H1 (cell line): ENCODE measurements around the gene ZNF747. TPM values are rescaled to one million over a fixed set of nuclear protein-coding genes. Genes with fewer than 3 reads are reported as not detected.

Source experiments
- CTCF ChIA-PET: fragments of 300-600 bp; sonication (Branson Sonifier 250); formaldehyde crosslinking; loops from one replicate; lab custom pipeline; 2021; ENCODE audit not compliant: partially characterized antibody; lab: Charles Lee
- POLR2A ChIA-PET: fragments of 300-600 bp; sonication (Branson Sonifier 250); formaldehyde crosslinking; loops from one replicate; lab custom pipeline; 2021; ENCODE audit warnings: inconsistent platforms; ENCODE audit not compliant: partially characterized antibody; lab: Charles Lee
- DNase-seq, 2 experiments: peaks; one replicate each; pipeline versions ENCODE4 v3.0.0 to v3.0.0-alpha.2; 2010 to 2022; ENCODE audit warnings: low spot score in 2 of 2, low read depth in 1 of 2, mixed read lengths in 1 of 2
- FAIRE-seq: peaks from 2 replicates; lab custom pipeline; 2011; peaks lifted over from hg19 to GRCh38; lab: Jason Lieb, UNC
- H2AFZ ChIP-seq: 2 replicates; pipeline ENCODE4 v1.8.1; 2012; ENCODE audit warnings: low read length, inconsistent platforms
- H2AK5ac ChIP-seq: 2 replicates; pipeline ENCODE4 v1.6.1; 2013; ENCODE audit warnings: low read depth, low read length
- H2BK120ac ChIP-seq: replicated peaks from 2 replicates; pipeline ENCODE3; 2013; ENCODE audit warnings: low read depth, low read length, inconsistent platforms
- H2BK12ac ChIP-seq: 2 replicates; pipeline ENCODE4 v1.6.1; 2013; ENCODE audit warnings: low read depth, low read length
- H2BK15ac ChIP-seq: 2 replicates; pipeline ENCODE4 v1.6.1; 2013; ENCODE audit warnings: low read length
- H2BK20ac ChIP-seq: 2 replicates; pipeline ENCODE4 v1.6.1; 2013; ENCODE audit warnings: low read length
- H2BK5ac ChIP-seq: 2 replicates; pipeline ENCODE4 v1.6.1; 2013; ENCODE audit warnings: low read depth, low read length
- H3K14ac ChIP-seq: 2 replicates; pipeline ENCODE4 v1.6.1; 2013; ENCODE audit warnings: inconsistent platforms; ENCODE audit not compliant: insufficient read length
- H3K18ac ChIP-seq: 2 replicates; pipeline ENCODE4 v1.6.1; 2013; ENCODE audit warnings: low read length; ENCODE audit errors: extremely low read depth
- H3K23ac ChIP-seq: 2 replicates; pipeline ENCODE4 v1.6.1; 2013; ENCODE audit warnings: inconsistent platforms; ENCODE audit not compliant: insufficient read length
- H3K23me2 ChIP-seq: 2 replicates; pipeline ENCODE4 v1.6.1; 2013; ENCODE audit warnings: low read depth, low read length
- H3K27ac ChIP-seq: 2 replicates; pipeline ENCODE4 v1.6.1; 2011; ENCODE audit warnings: low read depth, low read length, inconsistent platforms
- H3K27me3 ChIP-seq, 4 experiments: replicated peaks in 1 of 4; 1 replicate in 1 of 4; 2 replicates in 3 of 4; pipeline versions ENCODE4 v1.6.1 to v1.8.1; 2011 to 2013; ENCODE audit warnings: low read length in 3 of 4, mild to moderate bottlenecking in 3 of 4, inconsistent platforms in 2 of 4, mixed read lengths in 2 of 4, moderate library complexity in 1 of 4; ENCODE audit not compliant: control insufficient read depth in 3 of 4, insufficient read depth in 3 of 4; ENCODE audit errors: extremely low read depth in 1 of 4
- H3K36me3 ChIP-seq, 4 experiments: 2 replicates each; pipeline versions ENCODE4 v1.6.1 to v1.8.1; 2011 to 2013; ENCODE audit warnings: mild to moderate bottlenecking in 4 of 4, low read length in 3 of 4, moderate library complexity in 2 of 4, control low read depth in 1 of 4, inconsistent platforms in 1 of 4; ENCODE audit not compliant: insufficient read depth in 4 of 4, control insufficient read depth in 2 of 4
- H3K4ac ChIP-seq: replicated peaks from 2 replicates; pipeline ENCODE3; 2013; ENCODE audit warnings: low read length, low read depth, mixed read lengths, inconsistent platforms; ENCODE audit not compliant: insufficient read length
- H3K4me1 ChIP-seq, 4 experiments: replicated peaks in 1 of 4; 1 replicate in 1 of 4; 2 replicates in 3 of 4; pipeline versions ENCODE4 v1.6.1 to v1.8.1; 2011 to 2013; ENCODE audit warnings: low read length in 3 of 4, inconsistent platforms in 2 of 4, mixed read lengths in 1 of 4; ENCODE audit not compliant: insufficient read depth in 4 of 4, control insufficient read depth in 3 of 4
- H3K4me2 ChIP-seq, 2 experiments: 2 replicates each; pipeline versions ENCODE4 v1.6.1 to v1.8.1; 2011 to 2013; ENCODE audit warnings: low read depth in 2 of 2, low read length in 2 of 2, control low read depth in 1 of 2, inconsistent platforms in 1 of 2, mild to moderate bottlenecking in 1 of 2; ENCODE audit not compliant: insufficient read depth in 1 of 2
- H3K4me3 ChIP-seq, 4 experiments: fragments of 200-600, 300-600 bp in 1 of 4; sonication (generic), shearing (Covaris generic), sonication (Bioruptor Twin) in 1 of 4; 2 replicates each; pipeline versions ENCODE4 v1.5.1 to v1.8.1; 2011 to 2016; ENCODE audit warnings: low read length in 4 of 4, low read depth in 3 of 4, control low read depth in 2 of 4, inconsistent platforms in 2 of 4, mild to moderate bottlenecking in 2 of 4, mixed read lengths in 1 of 4, moderate library complexity in 1 of 4; ENCODE audit not compliant: insufficient read depth in 2 of 4; ENCODE audit errors: extremely low read depth in 1 of 4
- H3K56ac ChIP-seq: replicated peaks from 2 replicates; pipeline ENCODE3; 2013; ENCODE audit warnings: low read depth, mild to moderate bottlenecking, mixed read lengths, low read length, inconsistent platforms; ENCODE audit not compliant: insufficient read length
- H3K79me1 ChIP-seq: 2 replicates; pipeline ENCODE4 v1.6.1; 2013; ENCODE audit warnings: low read depth, low read length, control low read depth
- H3K79me2 ChIP-seq, 2 experiments: 2 replicates each; pipeline versions ENCODE4 v1.6.1 to v1.8.1; 2012 to 2013; ENCODE audit warnings: low read length in 2 of 2, mild to moderate bottlenecking in 2 of 2, inconsistent platforms in 1 of 2; ENCODE audit not compliant: insufficient read depth in 2 of 2, control insufficient read depth in 1 of 2
- H3K9ac ChIP-seq, 4 experiments: replicated peaks in 1 of 4; 1 replicate in 1 of 4; 2 replicates in 3 of 4; pipeline versions ENCODE4 v1.6.1 to v1.8.1; 2011 to 2013; ENCODE audit warnings: low read depth in 3 of 4, low read length in 3 of 4, control low read depth in 2 of 4, mild to moderate bottlenecking in 2 of 4, moderate library complexity in 2 of 4, inconsistent platforms in 1 of 4; ENCODE audit errors: extremely low read depth in 1 of 4
- H3K9me3 ChIP-seq, 2 experiments: 2 replicates each; pipeline versions ENCODE4 v1.6.1 to v1.8.1; 2012 to 2013; ENCODE audit warnings: mild to moderate bottlenecking in 2 of 2, moderate library complexity in 2 of 2, control low read depth in 1 of 2, inconsistent platforms in 1 of 2, low read depth in 1 of 2, low read length in 1 of 2, mixed read lengths in 1 of 2; ENCODE audit not compliant: insufficient read depth in 2 of 2
- H4K20me1 ChIP-seq, 2 experiments: replicated peaks in 1 of 2; 2 replicates each; pipeline versions ENCODE3 to v1.8.1; 2011 to 2013; ENCODE audit warnings: inconsistent platforms in 2 of 2, low read length in 2 of 2, mild to moderate bottlenecking in 1 of 2; ENCODE audit not compliant: insufficient read depth in 2 of 2, control insufficient read depth in 1 of 2
- H4K5ac ChIP-seq: 2 replicates; pipeline ENCODE4 v1.6.1; 2013; ENCODE audit warnings: low read length, low read depth, mixed read lengths, inconsistent platforms; ENCODE audit not compliant: insufficient read length
- H4K8ac ChIP-seq: 2 replicates; pipeline ENCODE4 v1.8.0; 2013; ENCODE audit warnings: mild to moderate bottlenecking, moderate library complexity, low read length, inconsistent platforms; ENCODE audit not compliant: insufficient read depth; ENCODE audit errors: extremely low read depth
- H4K91ac ChIP-seq: replicated peaks from 2 replicates; pipeline ENCODE3; 2013; ENCODE audit warnings: low read length, mixed read lengths, inconsistent platforms; ENCODE audit not compliant: insufficient read length
- CTCF ChIP-seq, 3 experiments: IDR thresholded peaks; 1 replicate in 2 of 3; 2 replicates in 1 of 3; pipeline versions ENCODE4 v1.5.1 to v1.6.1; 2011; ENCODE audit warnings: low read length in 3 of 3, mild to moderate bottlenecking in 3 of 3, inconsistent platforms in 2 of 3, low read depth in 1 of 3, moderate library complexity in 1 of 3; ENCODE audit not compliant: insufficient read depth in 1 of 3; ENCODE audit errors: control extremely low read depth in 1 of 3
- SIN3A ChIP-seq, 2 experiments: IDR thresholded peaks in 1 of 2; conservative IDR thresholded peaks in 1 of 2; 2 replicates each; pipeline ENCODE4 v1.6.1; 2011 to 2012; ENCODE audit warnings: low read length in 2 of 2, improper control_type of control experiment in 1 of 2, low read depth in 1 of 2, mild to moderate bottlenecking in 1 of 2
- WGBS, 2 experiments: shearing (Covaris generic) in 1 of 2; methylation state at CpG; one replicate each; pipeline versions ENCODE4 v1.1.6 to v1.1.7; 2013 to 2015; ENCODE audit warnings: low lambda C conversion rate in 2 of 2, mixed read lengths in 2 of 2, inconsistent platforms in 1 of 2, low coverage in 1 of 2, missing lambda C conversion rate in 1 of 2; ENCODE audit not compliant: insufficient replicate concordance in 2 of 2, insufficient coverage in 1 of 2, insufficient read length in 1 of 2; ENCODE audit errors: extremely low coverage in 1 of 2, missing lambda C conversion rate in 1 of 2; 5-methylcytosine and 5-hydroxymethylcytosine counted together
- polyA plus RNA-seq, 7 experiments: library from polyadenylated mRNA; depleted of rRNA in 3 of 7; stranded (reverse) in 5 of 7; unstranded in 2 of 7; fragments of >200 nt in 5 of 7; fragments of 200-250 nt in 2 of 7; gene quantifications; 1 replicate in 5 of 7; 2 replicates in 1 of 7; 4 replicates in 1 of 7; pipeline versions ENCODE4 v1.2.1 to v1.2.3, GENCODE V29; 2011 to 2013; ENCODE audit warnings: missing spikeins in 2 of 7, mixed read lengths in 2 of 7
- total RNA-seq: library from RNA; stranded (reverse); fragmentation: NEBNext Ultra II Directional; extraction: Animal tissue kit (Norgen Biotek cat#: 25700); gene quantifications from 2 replicates; pipeline ENCODE4 v1.2.1, GENCODE V29; 2021

ZNF747 gene
- total and polyA plus RNA-seq, 2 of the 8 experiments (the other 6 are each of a cell fraction or from before 2014, with no cell fraction given), result 9.9 to 10.3 TPM

GRCh38 chr16:30566531-30566930 is 31.9 kb upstream of the ZNF747 start:
- Histone ChIP-seq H3K79me1 (no peaks in the 10 kb centered on the region), H3K4ac (no peak overlapping the region), H3K79me2 (no peaks in the 10 kb centered on the region), H3K9me3 (no peaks in the 10 kb centered on the region), H3K4me1 (peaks cover 0 to 9% (median 2%) of the 10 kb centered on the region in 4 experiments; a peak in 5 of 7 replicates), H4K91ac (no peak overlapping the region), H2BK120ac (no peak overlapping the region), H3K4me3 (no peak overlapping the region), H3K18ac (no peak overlapping the region), H3K36me3 (no peaks in the 10 kb centered on the region), H2BK12ac (no peak overlapping the region), H3K23ac (no peak overlapping the region), H3K9ac (no peak overlapping the region), H3K27ac (no peak overlapping the region), H4K20me1 (no peaks in the 10 kb centered on the region), H3K27me3 (peaks cover 0 to under 1% (median under 1%) of the 10 kb centered on the region in 4 experiments; a peak in 2 of 7 replicates), H2AFZ (no peak overlapping the region), H3K14ac (no peak overlapping the region), H4K8ac (no peak overlapping the region), H2BK15ac (no peak overlapping the region), H2BK5ac (no peak overlapping the region), H3K56ac (no peak overlapping the region), H2BK20ac (no peak overlapping the region), H3K4me2 (no peak overlapping the region), H2AK5ac (no peak overlapping the region), H3K23me2 (peaks cover 6% of the 10 kb centered on the region; the same call in 1 of the 2 replicates), H4K5ac (no peak overlapping the region)
- CTCF ChIA-PET, result interaction anchor here (0.6 to 5.7 kb wide), 8 partner anchors 27 to 117 kb away, joined by 3 to 28 read pairs (median 3); partner anchors contain the start of gene ZNF747
- FAIRE-seq (no peak), DNase-seq (no peak)
- POLR2A ChIA-PET, result interaction anchor here (0.7 to 5.0 kb wide), 11 partner anchors 8 to 138 kb away, joined by 3 to 26 read pairs (median 4); partner anchors contain the start of genes ZNF689, ZNF747, ZNF764 and ZNF785
- WGBS, 2 experiments, result 88% methylated on average over 4 of the region's 4 CpGs; no CpG with 5 or more reads in 1 of the 2 experiments
- TF ChIP-seq SIN3A (conservative IDR thresholded peaks at IDR 0.05 in 1 of 2, IDR thresholded peaks at IDR 0.05 in 1 of 2; ENCODE audit: low read depth in 1 of 2, low read length in 2 of 2) (no peak), CTCF (IDR thresholded peaks at IDR 0.05; ENCODE audit: control extremely low read depth in 1 of 3, insufficient read depth in 1 of 3, low read depth in 1 of 3, low read length in 3 of 3) (no peak)
